Vagina (tissue), 2 donors: ENCODE measurements around the gene TYW5. TPM values are rescaled to one million over a fixed set of nuclear protein-coding genes. Genes with fewer than 3 reads are reported as not detected.

ENCODE experiments used
- DNase-seq, 2 donors: peaks; one replicate each; pipeline ENCODE4 v3.0.0-alpha.2; 2017; ENCODE audit errors: extremely low spot score in 2 of 2
- H3K27ac ChIP-seq: fragments of 200-600 bp; sonication (generic); one replicate; pipeline ENCODE4 v1.5.1; 2019
- H3K27me3 ChIP-seq: fragments of 200-600 bp; sonication (generic); one replicate; pipeline ENCODE4 v1.5.1; 2019
- H3K36me3 ChIP-seq, 2 donors: fragments of 200-600 bp; sonication (generic); one replicate each; pipeline ENCODE4 v1.5.1; 2017 to 2019
- H3K4me1 ChIP-seq: fragments of 200-600 bp; sonication (generic); one replicate; pipeline ENCODE4 v1.5.1; 2019
- H3K4me3 ChIP-seq, 2 donors: fragments of 200-600 bp; sonication (generic); 1 replicate in 1 of 2; 2 replicates in 1 of 2; pipeline ENCODE4 v1.5.1; 2016 to 2019
- H3K9me3 ChIP-seq: fragments of 200-600 bp; sonication (generic); one replicate; pipeline ENCODE4 v1.5.1; 2019
- POLR2A ChIP-seq, 2 donors: fragments of 450-650 bp; IDR thresholded peaks; one replicate each; pipeline ENCODE4 v1.6.1; 2017; ENCODE audit warnings: antibody characterized with exemption in 2 of 2, mild to moderate bottlenecking in 2 of 2, moderate library complexity in 2 of 2
- POLR2AphosphoS5 ChIP-seq, 2 donors: sonication (generic); formaldehyde crosslinking; IDR thresholded peaks; one replicate each; pipeline ENCODE4 v1.9.0; 2017; ENCODE audit warnings: antibody characterized with exemption in 2 of 2, mild to moderate bottlenecking in 2 of 2, low read depth in 1 of 2; ENCODE audit not compliant: insufficient read depth in 1 of 2
- intact Hi-C: fragments of 100-400 bp; cut with DNase I; formaldehyde crosslinking; loops from one replicate; pipeline ENCODE4 v1.15.1; 2023
- total RNA-seq: library from RNA; depleted of rRNA; stranded (reverse); fragments of >200 nt; gene quantifications from one replicate; pipeline ENCODE4 v1.2.3, GENCODE V29; 2016
- TF ChIP-seq, protein P1 (sequence below), 3 experiments: fragments of 450-650 bp in 2 of 3; fragments of 200-600 bp in 1 of 3; sonication (generic) in 1 of 3; IDR thresholded peaks; one replicate each; pipeline ENCODE4 v1.5.1; 2017 to 2019; ENCODE audit warnings: antibody characterized with exemption in 3 of 3, mild to moderate bottlenecking in 2 of 3, moderate library complexity in 2 of 3

TYW5 gene
- total RNA-seq, 1 donor from 2014 or later: 5.2 TPM

DNA sequence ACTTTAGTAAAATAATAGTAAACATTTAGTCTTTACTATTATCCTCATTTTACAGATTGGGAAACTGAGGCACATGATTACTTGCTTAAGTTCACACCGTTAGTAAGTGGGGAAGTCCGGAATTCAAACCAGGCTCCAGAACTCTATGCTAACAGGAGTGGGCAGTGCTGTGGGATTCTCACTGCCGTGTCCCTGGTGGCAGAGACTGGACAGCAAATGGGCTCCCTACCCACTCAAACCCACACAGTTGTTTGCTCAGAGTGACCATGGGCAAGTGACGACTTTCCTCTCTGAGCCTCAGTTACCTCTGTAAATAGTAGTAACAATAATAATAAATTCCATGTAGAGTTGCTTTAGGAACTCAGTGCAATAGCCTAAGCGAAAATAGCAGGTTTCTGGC is 24.1 kb upstream of the TYW5 start:
- Histone ChIP-seq H3K27ac (no peak overlapping the region), H3K4me3 (no peak overlapping the region), H3K36me3 (no peaks in the 10 kb centered on the region), H3K9me3 (no peaks in the 10 kb centered on the region), H3K4me1 (no peaks in the 10 kb centered on the region), H3K27me3 (no peaks in the 10 kb centered on the region)
- intact Hi-C loops: loop anchor here (5.0 kb wide), 1 partner anchor 503 kb away; no protein-coding TSS in a partner anchor
- TF ChIP-seq POLR2A (IDR thresholded peaks at IDR 0.05) (no peak), POLR2AphosphoS5 (IDR thresholded peaks at IDR 0.05; ENCODE audit: insufficient read depth in 1 of 2, low read depth in 1 of 2) (no peak)
- TF ChIP-seq, protein P1, sequence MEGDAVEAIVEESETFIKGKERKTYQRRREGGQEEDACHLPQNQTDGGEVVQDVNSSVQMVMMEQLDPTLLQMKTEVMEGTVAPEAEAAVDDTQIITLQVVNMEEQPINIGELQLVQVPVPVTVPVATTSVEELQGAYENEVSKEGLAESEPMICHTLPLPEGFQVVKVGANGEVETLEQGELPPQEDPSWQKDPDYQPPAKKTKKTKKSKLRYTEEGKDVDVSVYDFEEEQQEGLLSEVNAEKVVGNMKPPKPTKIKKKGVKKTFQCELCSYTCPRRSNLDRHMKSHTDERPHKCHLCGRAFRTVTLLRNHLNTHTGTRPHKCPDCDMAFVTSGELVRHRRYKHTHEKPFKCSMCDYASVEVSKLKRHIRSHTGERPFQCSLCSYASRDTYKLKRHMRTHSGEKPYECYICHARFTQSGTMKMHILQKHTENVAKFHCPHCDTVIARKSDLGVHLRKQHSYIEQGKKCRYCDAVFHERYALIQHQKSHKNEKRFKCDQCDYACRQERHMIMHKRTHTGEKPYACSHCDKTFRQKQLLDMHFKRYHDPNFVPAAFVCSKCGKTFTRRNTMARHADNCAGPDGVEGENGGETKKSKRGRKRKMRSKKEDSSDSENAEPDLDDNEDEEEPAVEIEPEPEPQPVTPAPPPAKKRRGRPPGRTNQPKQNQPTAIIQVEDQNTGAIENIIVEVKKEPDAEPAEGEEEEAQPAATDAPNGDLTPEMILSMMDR (IDR thresholded peaks at IDR 0.05): no peak
- no peak for DNase-seq

- H3K27me3 ChIP-seq: no peaks in the 10 kb centered on the region
- H3K9me3 ChIP-seq: no peaks in the 10 kb centered on the region
- no peak overlapping the region for H3K27ac ChIP-seq
- DNase-seq: no peak
- TF ChIP-seq POLR2A (IDR thresholded peaks at IDR 0.05) (no peak), POLR2AphosphoS5 (IDR thresholded peaks at IDR 0.05; ENCODE audit: insufficient read depth in 1 of 2, low read depth in 1 of 2) (no peak)
- TF ChIP-seq, protein P1 (IDR thresholded peaks at IDR 0.05): no peak
- H3K4me1 ChIP-seq: no peaks in the 10 kb centered on the region
- no peak overlapping the region for H3K4me3 ChIP-seq
- intact Hi-C loops: loop anchor here (5.0 kb wide), 1 partner anchor 504 kb away; no protein-coding TSS in a partner anchor
- no peaks in the 10 kb centered on the region for H3K36me3 ChIP-seq
These were observed 22.7 kb upstream of the TYW5 start for GRCh38 chr2:199977984-199978415.

DNA sequence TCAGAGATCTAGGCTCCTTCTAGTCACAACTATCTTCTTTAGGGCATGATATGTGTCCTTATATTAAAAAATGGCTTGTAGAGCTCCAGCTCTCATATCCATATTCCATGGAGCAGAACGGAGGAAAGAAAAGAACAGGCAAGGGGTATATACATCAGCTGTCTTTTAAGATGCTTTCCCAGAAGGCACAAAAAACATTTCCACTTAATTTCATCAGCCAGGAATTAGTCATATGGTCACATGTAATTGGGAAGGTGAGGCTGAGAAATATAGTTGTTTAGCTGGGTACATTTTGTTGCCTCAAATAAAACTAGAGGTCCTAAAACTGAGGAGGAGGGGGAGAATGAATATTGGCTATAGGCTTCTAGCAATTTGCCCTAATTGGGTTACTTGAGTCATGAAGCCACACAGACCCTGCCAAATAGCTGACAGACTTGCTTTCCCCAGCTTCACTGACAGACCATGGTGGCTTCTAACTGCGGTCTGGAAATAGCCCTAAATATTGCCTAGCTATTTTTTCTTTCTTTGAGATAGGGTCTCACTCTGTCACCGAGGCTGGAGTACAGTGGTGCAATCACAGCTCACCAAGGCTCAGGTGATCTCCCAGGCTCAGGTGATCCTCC is 20.1 kb upstream of the TYW5 start:
- TF ChIP-seq, protein P1 (IDR thresholded peaks at IDR 0.05): no peak
- no peak for TF ChIP-seq POLR2AphosphoS5 (IDR thresholded peaks at IDR 0.05; ENCODE audit: insufficient read depth in 1 of 2, low read depth in 1 of 2)
- no peak for TF ChIP-seq POLR2A (IDR thresholded peaks at IDR 0.05)
- Histone ChIP-seq H3K4me1 (no peaks in the 10 kb centered on the region), H3K27me3 (no peaks in the 10 kb centered on the region), H3K9me3 (no peaks in the 10 kb centered on the region), H3K27ac (no peak overlapping the region), H3K36me3 (no peaks in the 10 kb centered on the region), H3K4me3 (no peak overlapping the region)
- DNase-seq: peak in 1 of 2 donors; percentile 25
- intact Hi-C loops: loop anchor here (5.0 kb wide), 1 partner anchor 507 kb away; no protein-coding TSS in a partner anchor

DNA sequence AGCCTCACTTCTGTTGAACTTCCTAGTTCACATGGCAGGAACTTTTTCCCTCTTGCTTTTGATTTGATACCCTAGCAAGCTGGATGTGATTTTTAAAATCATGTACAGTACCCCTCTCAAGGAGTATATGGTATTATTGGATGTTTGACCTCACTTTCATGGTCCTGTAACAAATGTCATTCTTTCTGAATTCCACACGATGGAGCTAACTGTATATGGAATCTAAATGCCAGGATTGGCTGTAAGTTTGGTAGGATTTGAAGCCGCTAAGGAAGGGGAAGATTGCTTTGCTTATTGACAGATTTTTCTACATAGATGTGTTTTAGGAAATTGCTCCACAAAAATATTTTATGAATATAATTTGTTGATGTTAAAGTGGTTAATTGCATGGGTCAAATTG is 18.4 kb upstream of the TYW5 start:
- H3K4me1 ChIP-seq: no peaks in the 10 kb centered on the region
- H3K27ac ChIP-seq: no peak overlapping the region
- intact Hi-C loops: no loop called here
- H3K9me3 ChIP-seq: no peaks in the 10 kb centered on the region
- no peaks in the 10 kb centered on the region for H3K27me3 ChIP-seq
- H3K36me3 ChIP-seq: no peaks in the 10 kb centered on the region
- no peak for TF ChIP-seq POLR2A (IDR thresholded peaks at IDR 0.05)
- TF ChIP-seq, protein P1 (IDR thresholded peaks at IDR 0.05): peak in 1 of 3 experiments; percentile 36
- no peak overlapping the region for H3K4me3 ChIP-seq
- no peak for DNase-seq

- Histone ChIP-seq H3K36me3 (no peaks in the 10 kb centered on the region), H3K27ac (no peak overlapping the region), H3K27me3 (no peaks in the 10 kb centered on the region), H3K4me3 (no peak overlapping the region), H3K9me3 (no peaks in the 10 kb centered on the region), H3K4me1 (no peaks in the 10 kb centered on the region)
- intact Hi-C loops: no loop called here
- DNase-seq: no peak
- TF ChIP-seq, protein P1 (IDR thresholded peaks at IDR 0.05): no peak
- TF ChIP-seq POLR2AphosphoS5 (IDR thresholded peaks at IDR 0.05; ENCODE audit: insufficient read depth in 1 of 2, low read depth in 1 of 2): no peak
These were observed 16.9 kb upstream of the TYW5 start for GRCh38 chr2:199972088-199972626.
